GM18511 (cell line): ENCODE data around the gene LRCH4.

ENCODE experiments used
- ATAC-seq: cut with Tn5 transposase; IDR thresholded peaks from one replicate; pipeline ENCODE4 v1.9.1; 2021; ENCODE audit warnings: mild to moderate bottlenecking, moderate library complexity; ENCODE audit not compliant: unreplicated experiment

Gene LRCH4

DNA sequence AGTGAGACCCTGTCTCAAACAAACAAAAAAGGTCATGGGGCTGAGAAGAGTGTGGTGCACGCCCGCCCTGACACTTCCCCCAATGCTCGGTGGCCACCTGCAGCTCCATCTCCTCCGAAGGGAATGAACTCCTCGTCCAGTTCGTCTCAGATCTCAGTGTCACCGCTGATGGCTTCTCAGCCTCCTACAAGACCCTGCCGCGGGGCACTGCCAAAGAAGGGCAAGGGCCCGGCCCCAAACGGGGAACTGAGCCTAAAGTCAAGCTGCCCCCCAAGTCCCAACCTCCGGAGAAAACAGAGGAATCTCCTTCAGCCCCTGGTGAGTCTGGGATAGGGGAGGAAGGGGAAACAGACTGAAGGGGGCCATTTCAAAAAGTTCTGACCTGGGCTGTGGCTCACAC lies 20.4 kb upstream of the LRCH4 start:
- ATAC-seq, result no peak

DNA sequence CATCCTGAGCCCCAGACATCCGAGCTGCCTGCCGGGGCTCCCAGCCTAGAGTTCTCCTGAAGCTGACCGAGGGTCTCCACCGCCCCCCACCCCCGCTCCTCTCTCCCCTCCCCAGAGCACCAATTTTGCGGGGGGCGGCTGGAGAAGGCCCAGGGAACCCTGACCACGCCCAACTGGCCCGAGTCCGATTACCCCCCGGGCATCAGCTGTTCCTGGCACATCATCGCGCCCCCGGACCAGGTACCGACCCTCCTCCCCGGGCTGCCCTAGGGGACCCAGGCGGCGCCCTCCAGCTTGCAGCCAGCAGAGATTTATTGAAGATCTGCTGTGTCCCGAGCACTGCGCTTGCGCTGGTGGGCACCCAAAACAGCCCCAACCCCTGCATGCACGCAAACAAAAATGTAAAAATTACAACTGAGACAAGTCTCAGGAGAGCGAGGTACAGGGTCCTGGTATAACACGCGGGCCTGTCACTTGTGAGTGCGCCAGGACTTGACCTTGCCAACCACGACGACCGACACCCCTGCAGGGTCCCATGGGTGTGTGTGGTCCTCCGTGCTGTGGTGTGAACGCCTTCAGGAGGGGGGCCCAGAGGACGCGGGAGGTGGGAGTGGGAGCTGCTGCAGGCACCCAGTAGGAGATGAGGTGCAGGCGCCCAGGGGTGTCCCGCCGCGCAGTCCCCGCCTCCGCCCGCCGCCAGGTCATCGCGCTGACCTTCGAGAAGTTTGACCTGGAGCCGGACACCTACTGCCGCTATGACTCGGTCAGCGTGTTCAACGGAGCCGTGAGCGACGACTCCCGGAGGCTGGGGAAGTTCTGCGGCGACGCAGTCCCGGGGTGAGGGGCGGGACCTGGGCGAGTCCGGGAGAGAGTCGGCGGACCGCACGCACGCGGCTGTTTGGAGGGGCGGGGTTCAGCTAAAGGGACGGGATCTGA lies 19.3 kb upstream of the LRCH4 start:
- ATAC-seq, result peak; percentile 4

DNA sequence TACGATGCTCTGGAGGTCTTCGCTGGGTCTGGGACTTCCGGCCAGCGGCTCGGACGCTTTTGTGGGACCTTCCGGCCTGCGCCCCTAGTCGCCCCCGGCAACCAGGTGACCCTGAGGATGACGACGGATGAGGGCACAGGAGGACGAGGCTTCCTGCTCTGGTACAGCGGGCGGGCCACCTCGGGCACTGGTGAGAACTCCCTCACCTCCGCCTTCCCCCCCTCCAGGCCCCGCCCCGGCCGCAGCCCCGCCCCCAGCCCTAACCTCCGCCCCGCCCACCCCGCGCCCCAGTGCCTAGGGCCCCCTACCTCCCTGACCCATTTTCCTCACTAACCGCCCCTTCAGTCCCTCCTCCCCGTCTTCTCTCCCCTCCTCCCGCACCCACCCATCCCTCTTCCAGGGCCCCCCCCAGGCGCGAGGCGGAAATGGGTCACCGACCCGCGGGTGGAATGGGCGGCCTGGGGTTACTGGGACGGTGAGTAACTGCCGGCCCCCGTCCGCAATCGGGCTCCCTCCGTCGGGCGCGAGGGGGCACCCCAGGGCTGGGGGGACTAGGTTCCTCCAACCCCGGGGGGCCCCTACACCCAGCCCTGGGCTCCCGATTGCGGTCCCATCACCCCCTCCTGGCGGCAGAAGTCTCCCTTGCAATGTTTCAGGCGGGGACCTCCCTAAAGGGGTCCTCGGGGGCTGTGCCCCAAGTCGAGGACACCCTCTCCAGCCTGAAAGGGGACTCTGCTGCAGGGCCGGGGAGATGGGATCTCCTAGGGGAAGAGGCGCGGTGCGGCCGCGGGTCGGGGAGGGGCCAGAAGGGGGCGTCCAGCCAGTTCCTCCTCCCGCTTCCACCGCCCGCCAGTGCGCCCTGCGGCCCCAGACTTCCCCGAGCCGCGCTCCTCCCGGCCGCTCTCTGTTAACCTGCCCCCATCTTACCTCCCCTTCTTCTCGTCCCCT lies 18.4 kb upstream of the LRCH4 start:
- peak; percentile 61 for ATAC-seq

DNA sequence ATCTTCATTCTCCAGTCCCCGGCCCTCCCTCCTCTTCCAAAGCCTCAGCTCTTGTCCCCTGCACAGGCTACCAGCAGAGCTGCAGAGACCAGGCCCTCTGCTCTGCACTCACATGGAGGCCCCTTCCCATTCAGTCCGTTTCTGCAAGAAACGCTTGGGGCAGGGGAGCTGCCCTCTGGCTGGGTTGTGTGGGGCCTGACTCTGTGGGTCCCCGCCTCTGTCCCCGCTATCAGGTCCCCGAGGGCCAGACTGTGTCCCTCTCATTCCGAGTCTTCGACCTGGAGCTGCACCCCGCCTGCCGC lies 17.7 kb upstream of the LRCH4 start:
- peak; percentile 13 for ATAC-seq

DNA sequence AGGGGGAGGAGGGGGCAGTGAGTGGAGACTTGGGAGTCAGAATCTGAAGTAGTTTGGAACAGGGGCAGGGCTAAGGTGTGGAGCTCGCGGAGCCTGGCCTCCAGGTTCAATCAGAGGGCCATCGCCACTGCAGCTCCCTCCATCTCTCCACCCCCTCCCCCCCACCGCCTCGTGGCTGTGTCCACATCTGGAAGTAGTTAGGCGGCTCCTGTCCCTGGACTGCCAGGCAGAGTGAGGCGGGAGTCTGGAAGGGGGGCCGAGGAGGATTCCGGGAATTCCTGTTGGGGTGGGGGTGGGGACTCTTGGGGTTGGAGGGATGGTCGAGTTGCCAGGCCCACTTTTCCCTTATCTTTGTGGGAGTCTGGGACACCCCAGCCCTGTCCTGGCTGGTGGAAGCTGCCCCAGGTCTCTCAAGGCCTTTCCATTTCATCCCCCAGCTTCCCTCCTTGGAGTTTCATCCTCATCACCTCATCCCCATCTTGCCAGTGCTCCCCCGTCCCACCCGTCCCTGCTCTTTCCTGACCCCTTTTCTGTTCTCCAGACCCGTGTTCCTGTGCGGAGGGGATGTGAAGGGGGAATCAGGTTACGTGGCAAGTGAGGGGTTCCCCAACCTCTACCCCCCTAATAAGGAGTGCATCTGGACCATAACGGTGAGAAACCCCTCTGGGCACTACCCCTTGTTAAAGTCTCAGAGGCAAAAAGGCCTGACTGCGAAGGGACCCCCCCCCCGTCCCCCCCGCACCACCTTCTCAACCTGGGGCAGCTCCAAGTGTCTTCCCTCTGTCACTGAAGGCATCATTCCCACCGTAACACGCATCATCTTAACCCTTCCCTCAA lies 17.2 kb upstream of the LRCH4 start:
- ATAC-seq, result no peak

DNA sequence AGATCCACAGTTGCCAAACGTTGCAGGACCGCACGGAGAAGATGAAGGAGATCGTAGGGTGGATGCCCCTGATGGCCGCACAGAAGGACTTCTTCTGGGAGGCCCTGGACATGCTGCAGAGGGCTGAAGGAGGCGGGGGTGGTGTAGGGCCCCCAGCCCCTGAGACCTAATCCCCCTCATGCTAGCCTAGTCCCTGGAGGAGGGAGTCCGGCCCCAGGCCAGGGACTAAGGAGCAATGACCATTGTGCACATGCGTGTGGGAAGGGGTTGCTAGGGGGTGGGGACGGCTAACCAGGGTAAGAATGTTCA lies 14.8 kb upstream of the LRCH4 start:
- ATAC-seq, result no peak

DNA sequence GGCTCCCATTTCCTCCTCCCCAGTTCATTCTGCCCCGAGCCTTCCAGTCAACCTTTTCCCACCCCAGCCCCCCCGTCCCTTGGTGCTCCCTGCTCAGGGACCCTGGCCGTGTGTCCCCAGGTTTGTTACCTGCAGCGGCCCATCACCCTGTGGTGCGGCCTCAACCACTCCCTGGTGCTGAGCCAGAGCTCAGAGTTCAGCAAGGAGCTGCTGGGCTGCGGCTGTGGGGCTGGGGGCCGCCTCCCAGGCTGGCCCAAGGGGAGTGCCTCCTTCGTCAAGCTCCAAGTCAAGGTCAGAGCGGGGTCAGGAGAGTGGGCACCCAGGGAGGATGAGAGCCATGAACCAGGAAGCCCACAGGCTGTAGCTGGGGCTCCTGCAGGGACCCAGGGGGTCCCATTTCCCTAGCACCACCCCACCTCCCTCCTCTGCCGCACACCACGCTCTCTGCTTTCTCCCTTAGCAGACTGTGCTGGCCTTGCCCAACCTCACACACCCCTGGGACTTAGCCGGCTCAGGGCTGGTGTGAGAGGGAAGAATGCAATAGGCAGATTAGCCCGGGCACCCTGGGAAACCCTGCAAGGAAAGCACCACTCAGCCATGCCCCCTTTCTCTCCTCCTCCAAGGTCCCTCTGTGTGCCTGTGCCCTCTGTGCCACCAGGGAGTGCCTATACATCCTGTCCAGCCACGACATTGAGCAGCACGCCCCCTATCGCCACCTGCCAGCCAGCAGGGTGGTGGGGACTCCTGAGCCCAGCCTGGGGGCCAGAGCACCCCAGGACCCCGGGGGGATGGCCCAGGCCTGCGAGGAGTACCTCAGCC lies 14.2 kb upstream of the LRCH4 start:
- ATAC-seq, result no peak

DNA sequence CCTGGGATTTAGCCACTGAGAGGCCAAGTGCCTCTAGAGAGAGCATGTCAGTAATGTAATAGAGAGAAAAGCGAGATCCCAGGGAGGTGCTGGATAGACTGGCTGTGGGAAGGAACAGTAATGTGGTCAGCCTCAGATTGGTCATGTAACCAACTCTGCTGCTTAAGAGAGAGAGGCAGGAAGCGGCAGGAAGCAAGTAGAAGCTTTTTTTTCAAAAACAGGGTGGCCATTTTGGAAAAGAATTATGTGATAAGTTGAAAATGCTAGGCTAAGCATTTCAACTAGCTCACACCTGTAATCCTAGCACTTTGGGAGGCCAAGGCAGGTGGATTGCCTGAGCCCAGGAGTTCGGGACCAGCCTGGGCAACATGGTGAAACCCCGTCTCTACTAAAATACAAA lies 12.5 kb upstream of the LRCH4 start:
- no peak for ATAC-seq

DNA sequence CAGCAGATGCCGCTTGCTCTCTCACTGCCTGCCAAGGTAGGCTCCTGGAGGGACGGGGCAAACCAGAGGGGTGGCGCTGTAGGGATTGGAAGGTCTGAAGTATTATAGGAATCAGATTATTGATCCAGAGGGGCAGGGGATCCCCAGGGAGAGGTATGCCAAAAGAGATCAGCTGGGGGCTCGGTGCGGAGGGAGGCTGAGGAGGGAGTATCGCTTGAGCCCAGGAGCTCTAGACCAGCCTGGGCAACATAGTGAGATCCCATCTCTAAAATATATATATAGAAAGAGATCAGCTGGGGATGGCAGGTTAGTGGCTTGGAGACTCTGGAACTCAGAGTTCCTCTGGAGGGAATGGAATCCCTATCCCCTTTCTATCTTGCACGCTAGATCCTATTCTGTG lies 9.3 kb upstream of the LRCH4 start:
- no peak for ATAC-seq

DNA sequence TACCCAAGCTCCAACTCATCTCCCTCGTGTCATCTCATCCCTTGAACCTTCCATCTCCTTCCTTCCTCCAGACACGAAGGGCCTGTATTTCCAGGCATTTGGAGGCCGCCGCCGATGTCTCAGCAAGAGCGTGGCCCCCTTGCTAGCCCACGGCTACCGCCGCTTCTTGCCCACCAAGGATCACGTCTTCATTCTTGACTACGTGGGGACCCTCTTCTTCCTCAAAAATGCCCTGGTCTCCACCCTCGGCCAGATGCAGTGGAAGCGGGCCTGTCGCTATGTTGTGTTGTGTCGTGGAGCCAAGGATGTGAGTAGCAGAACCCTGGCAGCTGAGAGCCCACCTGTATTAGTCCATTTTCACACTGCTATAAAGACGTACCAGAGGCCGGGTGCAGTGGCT lies 5.7 kb upstream of the LRCH4 start:
- ATAC-seq, result no peak

DNA sequence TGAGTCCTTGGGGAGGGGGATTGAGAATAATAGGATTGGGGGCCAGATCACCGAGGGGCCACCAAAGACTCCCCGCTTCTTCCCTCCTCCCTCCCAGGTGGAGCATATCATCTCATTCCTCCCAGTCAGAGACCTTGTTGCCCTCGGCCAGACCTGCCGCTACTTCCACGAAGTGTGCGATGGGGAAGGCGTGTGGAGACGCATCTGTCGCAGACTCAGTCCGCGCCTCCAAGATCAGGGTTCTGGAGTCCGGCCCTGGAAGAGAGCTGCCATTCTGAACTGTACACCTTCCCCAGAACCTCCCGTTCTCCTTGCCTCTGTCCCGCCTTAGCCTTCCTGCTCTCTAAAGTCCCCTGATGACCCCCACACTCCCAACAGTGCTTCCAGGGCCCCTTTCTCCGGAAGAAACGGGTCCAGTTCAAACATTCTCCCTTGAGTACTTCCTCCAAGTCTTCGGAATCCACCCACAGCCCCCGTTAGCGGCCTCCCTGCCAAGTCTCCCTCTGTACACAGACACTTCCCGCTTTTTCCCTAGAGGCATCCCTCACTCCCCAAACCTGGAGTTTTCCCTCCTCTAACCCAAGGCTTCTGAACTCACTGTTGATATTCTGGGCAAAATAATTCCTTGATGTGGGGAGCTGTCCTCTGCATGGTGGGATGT lies 4.3 kb upstream of the LRCH4 start:
- no peak for ATAC-seq

DNA sequence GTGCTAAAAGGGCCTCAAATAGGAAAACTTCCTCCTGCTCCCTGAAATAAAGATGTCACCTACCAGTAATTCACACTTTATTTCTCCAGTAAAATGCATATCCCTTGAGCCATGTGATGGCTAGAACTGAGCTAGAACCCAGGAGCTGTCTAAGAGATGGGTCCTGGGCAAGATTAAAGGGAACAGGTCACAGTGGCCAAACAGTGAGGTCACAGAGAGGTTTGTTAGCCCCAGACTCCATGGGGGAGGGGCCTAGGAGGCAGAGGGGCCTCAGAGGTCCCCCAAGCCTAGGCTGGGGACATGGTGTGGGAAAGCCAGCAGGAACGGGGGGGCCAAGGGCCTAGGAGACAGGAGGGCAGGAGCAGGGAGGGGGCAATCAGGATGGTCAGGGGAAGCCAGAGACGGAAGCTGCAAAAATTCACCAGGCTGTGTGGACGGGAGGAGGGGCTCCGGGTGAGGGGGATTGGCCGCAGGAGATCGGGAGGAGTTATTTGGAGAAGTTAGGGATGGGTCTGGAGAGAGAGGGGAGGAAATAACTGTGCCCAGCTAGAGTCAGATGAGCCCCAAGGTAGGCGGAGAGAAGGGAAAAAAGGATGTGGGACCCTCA lies 3.5 kb upstream of the LRCH4 start:
- no peak for ATAC-seq

DNA sequence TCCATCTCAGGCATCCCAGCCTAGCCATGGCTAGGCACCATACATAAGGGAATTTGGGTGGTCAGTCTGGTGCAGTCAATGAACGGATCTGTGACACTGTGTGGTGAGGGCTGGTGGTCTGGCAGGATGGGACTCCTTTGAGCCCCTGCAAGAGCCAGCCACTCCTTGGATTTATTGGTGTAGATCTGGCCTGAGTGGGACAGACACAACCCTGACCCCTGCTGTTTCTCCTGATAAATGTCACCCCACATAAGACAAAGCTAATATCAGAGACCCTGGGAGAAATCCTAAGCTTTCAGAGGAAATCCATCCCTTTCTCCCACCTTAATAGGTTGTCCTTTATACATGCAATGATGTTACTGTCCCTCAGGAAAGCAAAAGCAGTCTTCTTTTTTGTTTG lies 2.5 kb upstream of the LRCH4 start:
- no peak for ATAC-seq

DNA sequence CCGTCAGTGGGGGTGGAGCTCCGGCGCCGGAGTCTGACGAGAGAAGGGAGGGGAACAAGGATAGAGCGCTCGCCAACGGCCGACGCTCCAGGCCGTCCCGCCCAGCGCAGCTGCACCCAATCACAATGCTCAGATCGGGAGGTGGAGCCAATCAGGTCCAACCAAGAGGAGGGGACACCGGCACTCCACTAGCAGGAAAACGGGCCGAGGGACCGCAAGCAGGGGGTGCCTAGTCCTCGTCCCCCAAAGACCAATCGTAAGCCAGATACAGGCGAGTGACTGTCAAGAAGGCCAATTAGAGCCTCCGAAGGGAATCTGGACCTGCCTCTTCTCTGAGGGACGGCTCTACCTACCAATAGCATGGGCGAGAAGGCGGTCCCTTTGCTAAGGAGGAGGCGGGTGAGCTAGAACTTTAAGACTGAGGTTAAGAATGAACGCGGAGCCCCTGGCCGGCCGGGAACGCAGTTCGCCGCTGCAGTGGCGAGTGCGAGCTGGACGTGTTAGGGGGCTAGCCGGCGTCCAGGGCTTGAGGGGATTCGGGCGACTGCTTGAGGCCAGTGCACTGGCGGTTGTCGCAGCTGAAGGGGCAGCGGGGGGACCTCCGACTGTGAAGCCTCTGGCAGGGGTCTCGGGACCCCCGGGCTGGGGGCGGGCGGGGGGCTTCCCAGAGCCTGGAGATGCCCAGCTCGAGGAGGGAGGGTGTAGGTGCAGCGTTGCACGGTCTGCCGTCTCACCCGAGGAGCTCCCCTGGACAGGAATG lies 517 bp upstream of the LRCH4 start, which contains the start of gene FBXO24:
FBXO24 (plus strand) TSS at position 63 of the 760 bp plus-strand sequence; CDS start at position 361, 298 bp downstream.
- peak; percentile 86 for ATAC-seq

DNA sequence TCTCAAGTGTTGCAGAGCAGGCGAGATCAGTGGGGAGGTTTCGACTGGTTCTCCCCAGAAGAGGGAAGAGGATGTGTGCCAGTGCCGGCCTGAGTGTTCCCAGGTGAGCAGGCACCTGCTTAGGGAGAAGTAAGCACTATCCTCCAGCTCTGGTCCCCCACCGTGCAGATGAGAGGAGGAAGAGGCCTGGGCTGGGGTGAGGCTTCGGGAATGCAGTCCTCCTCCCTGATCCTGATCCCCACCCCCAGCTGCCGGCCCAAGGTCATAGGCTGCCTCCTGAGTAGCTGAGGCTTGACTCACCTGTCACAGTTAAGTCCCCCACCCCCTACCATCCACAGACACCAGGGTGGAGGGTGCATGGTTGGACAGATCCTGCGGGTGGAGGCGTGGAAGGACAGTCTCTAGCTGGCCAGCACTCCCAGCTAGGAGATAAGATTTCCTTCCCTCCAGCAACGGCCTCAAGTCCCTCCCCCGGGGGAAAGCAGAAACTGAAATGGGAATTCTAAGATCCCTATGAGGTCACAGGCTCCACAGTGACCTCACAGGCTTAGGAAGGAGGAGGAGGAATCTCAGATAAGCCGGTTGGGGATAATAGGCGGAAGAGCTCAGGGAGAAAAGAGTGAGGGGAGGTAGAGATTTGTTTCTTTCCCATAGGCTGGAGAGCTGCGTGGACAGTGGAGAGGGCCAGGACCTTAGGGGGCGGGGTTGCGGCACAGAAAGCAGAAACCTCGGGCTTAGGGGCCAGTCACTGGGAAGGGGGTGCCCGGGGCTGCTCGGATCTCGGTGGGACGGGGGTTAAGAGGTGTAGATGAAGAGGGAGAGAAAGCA lies 1.0 kb downstream of the LRCH4 start:
- ATAC-seq, result no peak

DNA sequence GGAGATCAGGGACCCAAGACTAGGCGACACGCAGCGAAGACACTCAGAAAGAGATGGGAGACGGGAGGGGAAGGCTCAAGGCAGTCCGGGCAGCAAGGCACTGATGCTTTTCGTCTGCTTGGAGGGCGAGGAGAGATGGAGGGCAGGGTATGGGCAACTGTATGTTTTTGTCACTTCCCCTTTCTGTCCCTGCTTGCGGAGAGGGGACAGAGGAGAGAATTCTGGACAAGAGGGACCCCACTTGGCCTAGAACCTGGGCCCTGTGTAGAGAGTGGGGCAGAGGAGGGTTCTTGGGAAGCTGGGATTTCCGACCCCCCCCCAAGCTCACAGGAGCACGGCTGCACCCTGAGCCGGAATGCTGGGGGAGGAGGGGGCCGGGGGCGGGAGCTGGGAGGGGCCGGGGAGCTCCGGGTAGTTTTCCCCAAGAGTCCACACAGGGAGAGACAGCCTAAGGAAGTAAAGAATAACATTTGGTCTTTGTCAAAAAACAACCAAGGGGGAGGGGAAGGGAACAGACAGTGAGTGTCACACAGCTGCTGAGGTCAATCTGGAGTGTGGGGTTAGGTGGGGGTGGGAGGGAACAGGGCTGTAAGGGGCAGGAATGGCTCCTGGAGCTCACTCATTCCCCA lies 1.8 kb downstream of the LRCH4 start:
- no peak for ATAC-seq
